NCI-H2196 treated with DMSO at 0.1 percent for 48 hours (cell line): ENCODE data around the gene RUFY1.
"Not testable (repeated sequence)": the region's sequence is repeated elsewhere in the genome, so short reads cannot be mapped to it uniquely, and the experiment has no call there.

Source experiments
- DNase-seq: peaks from one replicate; lab custom pipeline; 2025; ENCODE audit not compliant: unreplicated experiment; lab: John Stamatoyannopoulos, UW

RUFY1 gene

GRCh38 chr5:179536676-179537075, 13.7 kb upstream of the RUFY1 start:
- no peak for DNase-seq

- DNase-seq: no peak
Measured at GRCh38 chr5:179542170-179542569, 8.2 kb upstream of the RUFY1 start.

GRCh38 chr5:179543275-179543674, 7.1 kb upstream of the RUFY1 start:
- DNase-seq: not testable (repeated sequence)

GRCh38 chr5:179553006-179553405, 2.7 kb downstream of the RUFY1 start:
- no peak for DNase-seq

- DNase-seq: no peak
Measured at GRCh38 chr5:179553875-179554274, 3.5 kb downstream of the RUFY1 start.

GRCh38 chr5:179554981-179555380, 4.6 kb downstream of the RUFY1 start:
- DNase-seq: no peak

GRCh38 chr5:179558261-179558799, 8.0 kb downstream of the RUFY1 start:
- not testable (repeated sequence) for DNase-seq

GRCh38 chr5:179558932-179559283, 8.6 kb downstream of the RUFY1 start:
- peak; percentile 61 for DNase-seq

GRCh38 chr5:179559284-179560252, 9.2 kb downstream of the RUFY1 start:
- DNase-seq: peak; percentile 98

GRCh38 chr5:179564526-179564925, 14.2 kb downstream of the RUFY1 start:
- DNase-seq: no peak

- DNase-seq: no peak
Measured at GRCh38 chr5:179568721-179569120, 18.4 kb downstream of the RUFY1 start.

- no peak for DNase-seq
Measured at GRCh38 chr5:179572386-179572785, 22.0 kb downstream of the RUFY1 start.

GRCh38 chr5:179577286-179577960, 27.1 kb downstream of the RUFY1 start:
- no peak for DNase-seq

GRCh38 chr5:179585941-179586401, 35.6 kb downstream of the RUFY1 start:
- no peak for DNase-seq

- DNase-seq: no peak
Measured at GRCh38 chr5:179588166-179588565, 37.8 kb downstream of the RUFY1 start.

GRCh38 chr5:179595916-179596315, 45.6 kb downstream of the RUFY1 start:
- no peak for DNase-seq

GRCh38 chr5:179596421-179596820, 46.1 kb downstream of the RUFY1 start:
- DNase-seq: no peak

- DNase-seq: no peak
Measured at GRCh38 chr5:179599100-179599499, 48.7 kb downstream of the RUFY1 start.

GRCh38 chr5:179599566-179599965, 49.2 kb downstream of the RUFY1 start:
- DNase-seq: no peak

GRCh38 chr5:179599973-179600372, 49.6 kb downstream of the RUFY1 start:
- DNase-seq: no peak

- DNase-seq: no peak
Measured at GRCh38 chr5:179601871-179602625, 51.7 kb downstream of the RUFY1 start.
